HEK293T (cell line): ENCODE results near the gene ETV6.

Experiments used
- ELF4 ChIP-seq: fragments of 450-650 bp; IDR thresholded peaks from 2 replicates; pipeline ENCODE4 v1.6.1; 2017; ENCODE audit warnings: antibody characterized with exemption
- LEF1 ChIP-seq: fragments of 450-650 bp; IDR thresholded peaks from 2 replicates; pipeline ENCODE4 v1.6.1; 2017; ENCODE audit warnings: mild to moderate bottlenecking, borderline replicate concordance
- TARDBP ChIP-seq: fragments of 450-650 bp; IDR thresholded peaks from 2 replicates; pipeline ENCODE4 v1.6.1; 2016

DNA sequence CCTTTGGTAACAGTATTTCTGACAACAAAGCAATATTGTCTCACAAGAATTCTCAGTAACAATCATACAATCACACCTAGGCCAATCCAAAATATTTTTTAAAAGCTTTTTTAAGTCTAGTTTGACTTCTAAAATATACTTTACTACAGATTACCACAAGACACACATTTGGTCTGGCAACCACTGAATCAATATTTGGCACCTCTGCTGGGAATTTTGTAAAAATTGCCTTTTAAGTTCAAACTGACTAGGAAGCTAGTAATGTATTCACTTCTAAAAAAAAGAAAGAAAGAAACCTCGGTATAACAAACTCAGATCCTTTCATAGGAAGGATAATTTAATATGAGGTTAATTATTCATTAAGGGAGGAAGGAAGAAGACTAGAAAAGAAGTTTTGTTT, 18.2 kb upstream of the ETV6 start:
- TF ChIP-seq ELF4 (no peak), TARDBP (no peak), LEF1 (no peak)
